Progenitor cell of endocrine pancreas (in vitro differentiated cells): Measurements from ENCODE around the gene RELL1. TPM values are rescaled to one million over a fixed set of nuclear protein-coding genes. Genes with fewer than 3 reads are reported as not detected.

Experiments
- DNase-seq: peaks from one replicate; pipeline ENCODE4 v3.0.0; 2021; ENCODE audit warnings: low spot score; ENCODE audit not compliant: unreplicated experiment
- H3K27ac Mint-ChIP-seq: 2 replicates; pipeline ENCODE4 v1.8.0; 2021; ENCODE audit warnings: mild to moderate bottlenecking, moderate library complexity, mixed read lengths
- H3K27me3 Mint-ChIP-seq: 2 replicates; pipeline ENCODE4 v1.8.0; 2021; ENCODE audit warnings: mixed read lengths
- H3K36me3 Mint-ChIP-seq: 2 replicates; pipeline ENCODE4 v1.8.0; 2022; ENCODE audit warnings: mixed read lengths; ENCODE audit not compliant: insufficient read depth
- H3K4me1 Mint-ChIP-seq: 2 replicates; pipeline ENCODE4 v1.8.0; 2021; ENCODE audit warnings: low read depth, mixed read lengths
- H3K4me3 Mint-ChIP-seq: 2 replicates; pipeline ENCODE4 v1.8.0; 2021; ENCODE audit warnings: low read depth, mild to moderate bottlenecking, moderate library complexity, mixed read lengths
- H3K9me3 Mint-ChIP-seq: 2 replicates; pipeline ENCODE4 v1.8.0; 2021; ENCODE audit warnings: low read depth, mixed read lengths
- CTCF ChIP-seq: fragments of 200-600 bp; sonication (generic); IDR thresholded peaks from one replicate; pipeline ENCODE4 v1.5.0; 2021; ENCODE audit warnings: antibody characterized with exemption, mild to moderate bottlenecking; ENCODE audit not compliant: unreplicated experiment
- total RNA-seq: library from RNA; stranded (reverse); gene quantifications from 2 replicates; pipeline ENCODE4 v1.2.1, GENCODE V29; 2021

Gene RELL1
- total RNA-seq, 1 donor from 2014 or later, result 33.6 TPM

DNA sequence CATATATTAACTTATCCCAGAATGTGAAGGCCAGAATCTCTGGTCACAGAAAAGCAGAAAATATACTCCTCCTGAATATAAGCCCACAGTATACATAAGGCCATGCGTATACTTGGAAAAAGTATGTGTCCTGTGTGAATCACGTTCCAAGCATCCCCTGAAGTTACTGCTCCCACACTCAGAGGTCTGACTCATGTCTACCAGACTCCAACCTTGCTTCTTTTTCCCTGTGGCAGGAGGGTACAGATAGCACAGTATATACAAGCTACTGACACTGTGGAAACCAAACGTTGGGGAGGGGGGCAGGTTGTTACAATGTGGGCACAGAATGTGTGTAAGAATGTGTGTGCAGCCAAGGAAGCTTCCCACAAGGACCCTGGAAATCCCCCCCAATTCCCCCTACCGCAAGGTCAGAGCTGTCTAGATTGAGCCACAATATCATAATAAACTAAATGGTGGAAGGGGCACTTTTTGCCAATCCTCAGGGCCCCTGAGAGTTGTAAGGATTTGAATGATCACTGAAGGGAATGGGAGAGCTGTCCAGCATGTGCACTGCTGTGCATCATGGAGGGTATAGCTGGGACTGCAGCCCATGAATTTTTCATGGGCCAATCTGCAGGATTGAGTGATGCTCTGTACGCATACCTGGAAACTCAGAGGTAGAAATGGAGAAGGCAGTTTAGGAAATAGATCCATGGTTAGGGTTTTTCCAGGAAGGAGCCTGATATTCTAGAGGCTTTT, 7.4 kb upstream of the RELL1 start:
- peaks cover 9% of the 10 kb centered on the region for H3K4me1 Mint-ChIP-seq
- H3K27me3 Mint-ChIP-seq, result peaks cover 3% of the 10 kb centered on the region
- no peak for DNase-seq
- H3K9me3 Mint-ChIP-seq, result peaks cover 4% of the 10 kb centered on the region
- no peak for TF ChIP-seq CTCF
- no peak overlapping the region for H3K4me3 Mint-ChIP-seq
- no peak overlapping the region for H3K27ac Mint-ChIP-seq
- H3K36me3 Mint-ChIP-seq, result no peaks in the 10 kb centered on the region

DNA sequence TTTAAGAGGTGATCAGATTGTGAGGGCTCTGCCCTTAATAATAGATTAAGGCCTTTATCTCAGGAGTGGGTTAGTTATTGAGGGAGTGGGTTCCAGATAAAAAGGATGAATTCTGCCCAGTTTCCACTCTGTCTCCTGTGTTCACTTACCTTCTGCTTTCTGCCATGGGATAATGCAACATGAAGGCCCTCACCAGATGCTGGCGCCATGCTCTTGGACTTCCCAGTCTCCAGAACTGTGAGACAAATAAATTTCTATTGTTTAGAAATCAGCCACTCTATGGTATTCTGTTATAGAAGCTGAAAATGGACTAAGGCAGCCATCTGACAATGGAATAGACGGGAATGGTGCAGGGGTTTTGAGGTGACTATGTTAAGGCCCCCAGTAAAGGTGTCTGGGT, 6.9 kb upstream of the RELL1 start:
- H3K4me1 Mint-ChIP-seq, result peaks cover 9% of the 10 kb centered on the region
- peaks cover 4% of the 10 kb centered on the region for H3K9me3 Mint-ChIP-seq
- H3K27ac Mint-ChIP-seq, result no peak overlapping the region
- no peak for TF ChIP-seq CTCF
- no peaks in the 10 kb centered on the region for H3K36me3 Mint-ChIP-seq
- H3K4me3 Mint-ChIP-seq, result no peak overlapping the region
- DNase-seq, result no peak
- H3K27me3 Mint-ChIP-seq, result peaks cover 3% of the 10 kb centered on the region

- Mint-ChIP-seq H3K4me1 (peaks cover 13% of the 10 kb centered on the region), H3K36me3 (no peaks in the 10 kb centered on the region), H3K4me3 (no peak overlapping the region), H3K27me3 (peaks cover 5% of the 10 kb centered on the region), H3K9me3 (peaks cover 4% of the 10 kb centered on the region), H3K27ac (no peak overlapping the region)
- DNase-seq, result no peak
- no peak for TF ChIP-seq CTCF
Measured at GRCh38 chr4:37690976-37691375, 4.8 kb upstream of the RELL1 start.

DNA sequence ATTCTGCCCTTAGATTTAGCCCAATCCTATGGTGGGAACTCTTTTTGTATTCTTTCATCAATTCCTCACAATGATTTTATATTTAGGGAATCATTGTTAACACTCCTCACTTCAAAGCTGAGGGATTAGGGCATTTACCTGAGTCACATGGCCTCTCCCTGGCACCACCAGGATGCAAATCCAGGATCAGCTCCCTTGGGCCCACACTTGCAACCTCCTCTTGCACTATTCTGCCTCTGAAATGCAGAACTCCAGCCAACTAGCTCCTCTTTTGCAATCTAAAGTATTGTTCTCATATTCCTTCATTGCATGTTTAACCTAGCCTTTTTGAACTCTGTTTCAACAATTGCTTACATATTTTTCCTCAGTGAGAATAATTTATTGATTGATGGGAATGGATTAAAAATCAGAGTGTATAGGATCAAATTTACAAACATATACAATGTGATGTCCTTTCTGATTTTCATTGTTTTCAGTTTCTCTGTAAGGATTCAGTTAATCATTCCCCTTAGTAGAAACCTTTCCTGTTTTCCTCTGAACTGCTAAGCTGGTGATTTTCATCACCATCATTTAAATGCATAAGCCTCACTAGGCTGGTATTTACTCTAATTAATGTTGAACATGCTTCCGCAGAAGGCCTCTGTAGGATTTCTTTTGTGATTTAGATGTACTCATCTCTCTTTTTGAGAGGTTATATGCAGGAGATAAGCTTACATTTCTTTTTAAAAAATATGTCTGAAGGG, 3.3 kb upstream of the RELL1 start:
- peaks cover 5% of the 10 kb centered on the region for H3K27me3 Mint-ChIP-seq
- DNase-seq, result no peak
- TF ChIP-seq CTCF, result no peak
- H3K36me3 Mint-ChIP-seq, result no peaks in the 10 kb centered on the region
- no peak overlapping the region for H3K27ac Mint-ChIP-seq
- no peak overlapping the region for H3K4me3 Mint-ChIP-seq
- H3K4me1 Mint-ChIP-seq, result peaks cover 17% of the 10 kb centered on the region
- H3K9me3 Mint-ChIP-seq, result peaks cover 4% of the 10 kb centered on the region

DNA sequence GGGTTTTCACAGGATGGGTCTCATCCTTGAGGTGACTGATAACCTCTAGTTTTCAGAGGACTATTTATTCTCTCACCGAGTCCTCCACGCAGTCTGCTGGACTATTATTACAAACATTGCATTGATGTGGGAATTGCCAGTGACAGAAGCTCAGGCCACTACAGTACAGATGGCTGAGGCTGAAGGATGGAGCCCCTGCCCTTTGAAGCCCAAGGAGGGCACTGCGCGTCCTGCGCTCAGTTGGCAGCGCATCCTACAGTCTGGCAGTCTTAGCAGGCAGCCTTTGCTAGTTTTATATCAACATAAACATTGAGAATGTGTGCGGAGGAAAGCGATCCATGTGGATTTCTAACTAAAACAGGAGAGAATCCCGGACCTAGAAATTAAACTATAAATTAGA, 1.5 kb upstream of the RELL1 start:
- peaks cover 4% of the 10 kb centered on the region for H3K9me3 Mint-ChIP-seq
- peaks cover 5% of the 10 kb centered on the region for H3K27me3 Mint-ChIP-seq
- peaks cover 6% of the 10 kb centered on the region for H3K36me3 Mint-ChIP-seq
- H3K27ac Mint-ChIP-seq, result no peak overlapping the region
- DNase-seq, result no peak
- peaks cover 25% of the 10 kb centered on the region for H3K4me1 Mint-ChIP-seq
- TF ChIP-seq CTCF, result no peak
- H3K4me3 Mint-ChIP-seq, result peak overlapping the region; percentile 81
